ENCODE data around the gene ADAM22. TPM values are rescaled to one million over a fixed set of nuclear protein-coding genes. Genes with fewer than 3 reads are reported as not detected.

The ADAM22 gene
- polyA plus RNA-seq, 1 of the 3 experiments (the other 2 are of a cell fraction) = 3.0 TPM

DNA sequence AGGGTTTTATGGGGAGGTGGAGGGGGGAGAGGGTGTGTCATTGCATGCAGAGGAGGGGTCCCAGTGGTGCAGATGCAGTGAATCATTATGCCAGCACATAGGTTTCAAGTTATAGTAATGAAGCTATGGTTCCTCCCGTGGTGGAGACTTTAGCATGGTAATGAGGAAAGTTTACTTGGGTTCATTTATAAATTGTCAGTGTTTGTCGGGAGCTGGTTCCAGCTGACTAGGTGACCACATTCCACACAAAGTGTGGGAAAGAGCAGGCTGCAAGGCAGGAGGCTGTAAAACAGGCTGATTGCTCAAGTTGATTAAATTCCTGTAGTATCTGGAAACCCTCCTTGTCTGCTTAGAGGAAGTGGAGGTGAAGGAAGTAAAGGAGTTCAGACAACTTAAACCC, 206.9 kb downstream of the ADAM22 start:
- Histone ChIP-seq H3K9me2 (no peaks in the 10 kb centered on the region), H3K27me3 (ENCODE audit: insufficient read depth) (no peaks in the 10 kb centered on the region), H3K27ac (ENCODE audit: low read depth in 2 of 2, low read length in 1 of 2) (no peak overlapping the region), H3K4me2 (no peak overlapping the region; the same call in 1 of the 2 replicates), H2AFZ (ENCODE audit: low read depth) (no peak overlapping the region), H3K9me3 (no peaks in the 10 kb centered on the region), H3K4me3 (ENCODE audit: low read depth in 2 of 2, low read length in 1 of 2) (no peak overlapping the region), H3F3A (replicated peaks; ENCODE audit: insufficient read depth) (no peaks in the 10 kb centered on the region), H3K4me1 (ENCODE audit: control insufficient read depth in 1 of 2, insufficient read depth in 2 of 2, low read depth in 1 of 2, low read length in 1 of 2) (peaks cover 0 to 7% of the 10 kb centered on the region in 2 experiments; a peak in 2 of 4 replicates), H3K79me2 (ENCODE audit: insufficient read depth) (no peaks in the 10 kb centered on the region), H3K9ac (no peak overlapping the region), H4K20me1 (ENCODE audit: insufficient read depth) (no peaks in the 10 kb centered on the region), H3K36me3 (replicated peaks in 1 of 2; ENCODE audit: control insufficient read depth in 1 of 2, insufficient read depth in 2 of 2, low read length in 1 of 2) (peaks cover 0 to 9% of the 10 kb centered on the region in 2 experiments)
- CTCF ChIA-PET = interaction anchor here (1.0 to 3.0 kb wide), 4 partner anchors 12 to 29 kb away, joined by 3 to 10 read pairs (median 7); no protein-coding TSS in a partner anchor
- WGBS (ENCODE audit: low lambda C conversion rate) = 28% methylated on average over 2 of the region's 2 CpGs
- DNase-seq = no peak
- POLR2A ChIA-PET = no interaction called here
- TF ChIP-seq POLR2AphosphoS5 (IDR thresholded peaks at IDR 0.05; ENCODE audit: low read depth, low read length) (peak; percentile 45; the same call in 1 of the 2 replicates), EZH2phosphoT487 (IDR thresholded peaks at IDR 0.05; ENCODE audit: borderline replicate concordance, low read depth) (no peak), TCF12 (IDR thresholded peaks at IDR 0.05) (peak; percentile 79), YY1 (IDR thresholded peaks at IDR 0.05; ENCODE audit: low read depth) (no peak), PBX3 (IDR thresholded peaks at IDR 0.05) (peak; percentile 41), NFIC (IDR thresholded peaks at IDR 0.05; ENCODE audit: borderline replicate concordance) (peak; percentile 13; the same call in 1 of the 2 replicates), CHD2 (IDR thresholded peaks at IDR 0.05; ENCODE audit: low read length, partially characterized antibody) (no peak), MAX (IDR thresholded peaks at IDR 0.05; ENCODE audit: low read depth) (no peak), NRF1 (IDR thresholded peaks at IDR 0.05; ENCODE audit: low read depth, low read length) (no peak)
- TF ChIP-seq, protein P1, sequence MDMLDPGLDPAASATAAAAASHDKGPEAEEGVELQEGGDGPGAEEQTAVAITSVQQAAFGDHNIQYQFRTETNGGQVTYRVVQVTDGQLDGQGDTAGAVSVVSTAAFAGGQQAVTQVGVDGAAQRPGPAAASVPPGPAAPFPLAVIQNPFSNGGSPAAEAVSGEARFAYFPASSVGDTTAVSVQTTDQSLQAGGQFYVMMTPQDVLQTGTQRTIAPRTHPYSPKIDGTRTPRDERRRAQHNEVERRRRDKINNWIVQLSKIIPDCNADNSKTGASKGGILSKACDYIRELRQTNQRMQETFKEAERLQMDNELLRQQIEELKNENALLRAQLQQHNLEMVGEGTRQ (IDR thresholded peaks at IDR 0.05; ENCODE audit: borderline replicate concordance, low read depth, low read length) = no peak

GRCh38 chr7:88141479-88141878, 207.4 kb downstream of the ADAM22 start:
- POLR2A ChIA-PET = no interaction called here
- peaks cover 0 to 10% of the 10 kb centered on the region in 2 experiments for H3K36me3 ChIP-seq (replicated peaks in 1 of 2; ENCODE audit: control insufficient read depth in 1 of 2, insufficient read depth in 2 of 2, low read length in 1 of 2)
- CTCF ChIA-PET = interaction anchor here (1.0 to 3.0 kb wide), 5 partner anchors 7 to 29 kb away, joined by 3 to 10 read pairs (median 5); no protein-coding TSS in a partner anchor

More at GRCh38 chr7:88141479-88141878, 207.4 kb downstream of the ADAM22 start:
- Histone ChIP-seq H3K9me2 (no peaks in the 10 kb centered on the region), H3K4me3 (ENCODE audit: low read depth in 2 of 2, low read length in 1 of 2) (no peak overlapping the region), H3K9me3 (no peaks in the 10 kb centered on the region), H3F3A (replicated peaks; ENCODE audit: insufficient read depth) (no peaks in the 10 kb centered on the region), H4K20me1 (ENCODE audit: insufficient read depth) (no peaks in the 10 kb centered on the region), H3K9ac (no peak overlapping the region), H3K79me2 (ENCODE audit: insufficient read depth) (no peaks in the 10 kb centered on the region), H3K27ac (ENCODE audit: low read depth in 2 of 2, low read length in 1 of 2) (peak overlapping the region in 1 of 2 experiments; percentile 24; a peak in 1 of 4 replicates), H3K4me1 (ENCODE audit: control insufficient read depth in 1 of 2, insufficient read depth in 2 of 2, low read depth in 1 of 2, low read length in 1 of 2) (peaks cover 0 to 7% of the 10 kb centered on the region in 2 experiments; a peak in 2 of 4 replicates), H3K27me3 (ENCODE audit: insufficient read depth) (no peaks in the 10 kb centered on the region), H2AFZ (ENCODE audit: low read depth) (no peak overlapping the region), H3K4me2 (no peak overlapping the region)
- TF ChIP-seq GABPA (IDR thresholded peaks at IDR 0.05; ENCODE audit: low read depth) = no peak
- TF ChIP-seq RCOR1 (IDR thresholded peaks at IDR 0.05; ENCODE audit: low read length) = no peak
- TF ChIP-seq RAD21 (IDR thresholded peaks at IDR 0.05; ENCODE audit: low read length) = no peak
- TF ChIP-seq, protein P1 (IDR thresholded peaks at IDR 0.05; ENCODE audit: borderline replicate concordance, low read depth, low read length) = no peak
- no peak for TF ChIP-seq IRF3 (IDR thresholded peaks at IDR 0.05; ENCODE audit: low read depth, low read length)
- TF ChIP-seq ELF1 (IDR thresholded peaks at IDR 0.05) = no peak
- no peak for TF ChIP-seq FOXJ3 (CRISPR knock-in tag; IDR thresholded peaks at IDR 0.05)
- no peak for TF ChIP-seq SMC3 (IDR thresholded peaks at IDR 0.05; ENCODE audit: low read depth, low read length)
- TF ChIP-seq MAX (IDR thresholded peaks at IDR 0.05; ENCODE audit: low read depth) = no peak
- TF ChIP-seq, protein P2, sequence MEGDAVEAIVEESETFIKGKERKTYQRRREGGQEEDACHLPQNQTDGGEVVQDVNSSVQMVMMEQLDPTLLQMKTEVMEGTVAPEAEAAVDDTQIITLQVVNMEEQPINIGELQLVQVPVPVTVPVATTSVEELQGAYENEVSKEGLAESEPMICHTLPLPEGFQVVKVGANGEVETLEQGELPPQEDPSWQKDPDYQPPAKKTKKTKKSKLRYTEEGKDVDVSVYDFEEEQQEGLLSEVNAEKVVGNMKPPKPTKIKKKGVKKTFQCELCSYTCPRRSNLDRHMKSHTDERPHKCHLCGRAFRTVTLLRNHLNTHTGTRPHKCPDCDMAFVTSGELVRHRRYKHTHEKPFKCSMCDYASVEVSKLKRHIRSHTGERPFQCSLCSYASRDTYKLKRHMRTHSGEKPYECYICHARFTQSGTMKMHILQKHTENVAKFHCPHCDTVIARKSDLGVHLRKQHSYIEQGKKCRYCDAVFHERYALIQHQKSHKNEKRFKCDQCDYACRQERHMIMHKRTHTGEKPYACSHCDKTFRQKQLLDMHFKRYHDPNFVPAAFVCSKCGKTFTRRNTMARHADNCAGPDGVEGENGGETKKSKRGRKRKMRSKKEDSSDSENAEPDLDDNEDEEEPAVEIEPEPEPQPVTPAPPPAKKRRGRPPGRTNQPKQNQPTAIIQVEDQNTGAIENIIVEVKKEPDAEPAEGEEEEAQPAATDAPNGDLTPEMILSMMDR (IDR thresholded peaks at IDR 0.05) = no peak
- TF ChIP-seq EZH2phosphoT487 (IDR thresholded peaks at IDR 0.05; ENCODE audit: borderline replicate concordance, low read depth) = no peak
- WGBS (ENCODE audit: low lambda C conversion rate) = 73% methylated on average over 2 of the region's 2 CpGs
- DNase-seq = no peak

All from SK-N-SH (cell line).